IPS-NIHi7 (cell line): ENCODE results near the gene SHISAL1.
"Not testable (repeated sequence)": the region's sequence is repeated elsewhere in the genome, so short reads cannot be mapped to it uniquely, and the experiment has no call there.

Source experiments
- DNase-seq: peaks from one replicate; pipeline ENCODE4 v3.0.0; 2012; ENCODE audit warnings: mixed read lengths; ENCODE audit errors: extremely low spot score

The SHISAL1 gene

DNA sequence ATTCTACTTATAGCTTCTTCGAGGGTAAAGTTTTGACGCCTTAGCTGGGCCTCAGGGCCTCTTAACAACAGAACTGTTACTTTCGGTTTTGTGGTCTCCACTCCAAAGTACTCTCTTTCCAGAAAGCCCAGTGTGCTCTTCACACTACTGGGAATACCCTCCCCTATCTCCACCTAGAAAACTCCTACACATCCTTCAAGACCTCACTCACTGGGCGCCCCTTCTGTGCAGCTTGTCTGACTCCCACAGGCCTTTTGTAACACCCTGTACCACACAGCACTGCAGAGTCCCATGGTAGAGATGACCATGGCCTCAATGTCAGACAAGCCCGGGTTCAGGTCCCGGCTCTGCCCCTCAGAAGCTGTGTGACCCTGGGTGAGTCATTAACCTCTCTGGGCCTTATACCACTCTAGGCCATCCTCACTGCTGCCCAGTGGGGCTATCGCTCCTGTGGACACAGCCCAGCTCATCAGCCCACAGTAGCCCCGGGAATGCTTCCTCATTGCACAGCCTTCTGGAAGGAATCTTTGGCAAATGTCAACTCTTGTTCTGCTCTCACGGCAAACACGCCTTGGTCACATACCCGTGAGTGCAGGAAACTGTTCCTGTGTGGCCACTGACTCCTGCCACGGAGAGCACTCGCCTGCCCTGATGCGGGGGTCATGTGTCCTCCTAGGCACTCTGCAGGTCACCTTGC, 51.4 kb downstream of the SHISAL1 start:
- no peak for DNase-seq

- DNase-seq, result no peak
Observed at GRCh38 chr22:44260216-44261035, 52.3 kb downstream of the SHISAL1 start.

DNA sequence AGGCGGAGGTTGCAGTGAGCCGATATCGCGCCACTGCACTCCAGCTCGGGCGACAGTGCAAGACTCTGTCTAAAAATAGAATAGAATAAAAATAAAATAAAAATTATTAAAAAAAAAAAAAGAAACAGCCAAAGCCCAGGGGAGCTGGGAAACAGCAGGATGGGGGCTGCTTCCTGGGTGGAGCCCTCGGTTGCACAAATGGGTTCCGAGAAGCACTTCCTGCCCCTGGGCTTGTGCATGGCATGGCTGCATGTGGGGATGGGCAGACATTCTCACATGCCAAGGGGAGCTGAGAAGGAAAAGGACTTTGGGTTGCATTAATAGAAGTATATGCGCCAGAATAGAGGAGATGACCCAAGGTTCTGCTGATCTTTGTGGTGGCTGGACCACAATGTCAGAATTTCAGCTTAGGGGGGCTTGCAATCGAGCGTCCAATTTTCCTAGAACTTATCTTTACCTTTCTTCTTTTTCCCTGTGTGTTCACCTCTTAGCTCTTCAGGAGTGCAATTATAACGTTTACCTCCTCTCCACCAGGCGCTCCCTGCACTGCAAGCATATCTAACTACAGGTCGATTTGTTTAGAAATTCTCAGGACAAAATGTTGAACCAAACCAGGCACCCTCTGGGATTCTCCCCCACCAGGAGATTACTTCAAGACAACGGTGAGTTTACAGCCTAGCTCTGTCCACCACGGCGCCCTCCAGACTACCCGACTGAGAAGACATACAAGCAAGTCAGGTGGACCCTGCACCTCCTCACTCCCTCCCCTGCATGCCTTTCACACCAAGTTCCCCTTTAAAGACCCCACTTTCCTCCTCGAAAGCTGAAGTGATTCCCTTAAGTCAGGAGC, 53.2 kb downstream of the SHISAL1 start:
- DNase-seq, result no peak

- DNase-seq, result no peak
Observed at GRCh38 chr22:44256556-44257485, 55.9 kb downstream of the SHISAL1 start.

GRCh38 chr22:44256085-44256484, 56.7 kb downstream of the SHISAL1 start:
- DNase-seq, result no peak

GRCh38 chr22:44254811-44255210, 57.9 kb downstream of the SHISAL1 start:
- DNase-seq, result no peak

DNA sequence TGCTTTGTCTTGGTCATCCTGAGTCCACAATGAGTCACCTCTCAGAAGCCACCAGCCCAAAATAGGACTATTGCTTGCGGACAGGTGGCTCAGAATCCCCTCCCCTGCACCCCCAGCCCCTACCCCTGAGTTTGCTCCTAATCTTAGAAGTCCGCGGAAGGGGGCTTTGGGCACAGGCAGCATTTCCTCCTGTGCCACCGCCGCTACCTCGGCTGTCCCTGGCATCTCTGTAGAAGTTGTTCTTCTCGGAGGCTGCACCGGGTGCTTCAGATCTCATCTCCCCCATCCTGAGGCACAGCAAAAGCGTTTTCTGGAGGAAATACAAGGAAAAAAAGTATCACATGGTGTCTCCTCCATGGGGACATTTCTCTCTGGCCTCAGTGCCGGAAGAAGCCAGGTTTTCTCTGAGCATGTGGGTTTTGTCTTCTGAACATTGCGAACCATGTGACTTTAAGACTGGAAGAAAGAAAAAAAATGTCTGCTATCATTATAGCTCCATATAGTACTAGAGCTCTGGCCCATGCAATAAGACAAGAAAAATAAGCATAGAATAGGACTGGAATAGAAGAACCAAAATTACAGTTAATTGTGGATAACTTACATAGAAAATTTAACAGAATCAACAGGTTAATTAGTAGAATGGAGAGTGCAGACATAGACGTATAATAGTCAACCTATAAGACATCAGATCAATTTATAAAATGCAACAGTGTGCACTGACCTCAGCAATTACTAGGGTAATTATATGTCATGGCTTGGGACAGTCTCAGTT, 63.2 kb downstream of the SHISAL1 start:
- no peak for DNase-seq

DNA sequence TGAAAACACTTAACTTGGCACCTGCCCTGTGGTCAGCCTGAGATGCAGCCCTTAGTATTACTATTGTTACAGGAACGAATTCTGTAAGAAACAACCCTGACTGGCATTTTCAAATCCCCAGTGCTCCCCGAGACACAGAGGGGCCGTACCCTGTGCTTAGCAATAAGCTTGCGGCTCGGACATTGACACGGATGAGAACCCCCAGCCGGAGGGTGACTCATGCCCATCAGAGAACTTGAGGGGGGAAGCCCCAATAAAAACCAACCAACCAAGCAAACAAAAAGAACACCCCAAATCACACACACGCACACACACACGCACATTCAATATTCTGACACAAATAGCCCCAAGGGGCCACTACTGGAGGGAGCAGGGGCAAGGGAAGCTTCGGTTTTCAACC, 63.8 kb downstream of the SHISAL1 start:
- DNase-seq, result no peak

DNA sequence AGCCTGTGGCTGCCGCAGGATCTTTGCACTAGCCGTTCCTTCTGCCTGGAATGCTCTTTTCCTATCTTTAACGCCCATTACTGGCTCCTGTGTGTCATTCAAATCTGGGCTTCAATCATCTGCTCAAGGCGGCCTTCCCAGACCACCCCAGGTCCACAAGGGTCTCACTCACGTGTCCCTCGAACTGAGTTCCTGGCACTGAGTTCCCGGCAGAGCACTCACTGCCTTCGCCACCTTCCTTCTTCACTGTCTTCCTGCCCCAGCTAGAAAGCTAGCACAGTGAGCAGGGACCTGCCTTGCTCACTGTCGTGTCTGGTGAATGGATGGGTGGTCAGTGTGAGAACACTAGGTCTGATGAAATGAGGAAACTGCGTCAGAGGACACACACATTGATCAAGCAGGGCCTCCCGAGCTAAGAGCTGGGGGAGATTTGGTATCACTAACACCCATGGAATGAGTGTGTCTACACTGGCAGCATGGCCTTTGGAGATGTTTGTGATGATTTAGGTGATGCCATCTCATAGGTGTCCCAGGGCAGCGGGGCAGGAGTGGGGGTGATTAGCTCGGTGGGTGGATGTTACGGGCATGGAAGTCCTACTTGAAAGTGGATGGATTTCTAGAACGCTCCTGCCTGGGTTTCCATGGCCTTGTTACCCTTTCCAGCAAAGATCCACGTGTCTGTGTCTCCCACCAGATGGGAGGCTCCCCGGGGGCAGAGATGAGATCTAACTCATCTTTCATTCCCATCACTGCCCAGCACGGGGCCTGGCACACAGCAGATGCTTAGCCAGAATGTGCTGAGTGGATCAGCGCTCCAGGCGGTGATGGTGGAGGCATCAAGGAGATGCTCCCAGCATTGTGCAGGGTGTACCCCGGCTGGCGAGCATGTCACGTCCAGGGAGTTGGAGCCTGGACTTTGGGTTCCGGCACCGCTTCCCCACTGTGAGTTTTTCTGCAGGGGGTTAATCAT, 64.5 kb downstream of the SHISAL1 start:
- DNase-seq, result no peak

DNA sequence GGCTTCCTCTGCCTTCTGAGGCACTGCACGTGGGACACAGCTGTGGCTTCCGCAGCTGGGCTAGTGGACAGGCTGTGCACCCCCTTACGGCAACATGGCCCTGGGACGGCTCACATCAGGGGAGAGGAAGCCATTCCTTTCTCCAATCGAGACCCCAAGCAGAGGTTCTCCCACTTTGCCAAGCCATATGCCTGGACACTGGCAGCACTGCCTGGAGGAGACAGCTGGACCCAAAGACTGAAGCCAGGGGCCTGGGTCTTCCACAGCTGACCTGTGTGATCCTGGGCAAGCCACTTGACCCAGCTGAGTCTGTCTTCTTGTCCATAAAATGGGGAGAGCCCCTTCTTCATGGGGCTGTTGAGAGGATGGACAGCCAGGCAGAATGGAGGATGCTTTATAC, 65.4 kb downstream of the SHISAL1 start:
- no peak for DNase-seq

DNA sequence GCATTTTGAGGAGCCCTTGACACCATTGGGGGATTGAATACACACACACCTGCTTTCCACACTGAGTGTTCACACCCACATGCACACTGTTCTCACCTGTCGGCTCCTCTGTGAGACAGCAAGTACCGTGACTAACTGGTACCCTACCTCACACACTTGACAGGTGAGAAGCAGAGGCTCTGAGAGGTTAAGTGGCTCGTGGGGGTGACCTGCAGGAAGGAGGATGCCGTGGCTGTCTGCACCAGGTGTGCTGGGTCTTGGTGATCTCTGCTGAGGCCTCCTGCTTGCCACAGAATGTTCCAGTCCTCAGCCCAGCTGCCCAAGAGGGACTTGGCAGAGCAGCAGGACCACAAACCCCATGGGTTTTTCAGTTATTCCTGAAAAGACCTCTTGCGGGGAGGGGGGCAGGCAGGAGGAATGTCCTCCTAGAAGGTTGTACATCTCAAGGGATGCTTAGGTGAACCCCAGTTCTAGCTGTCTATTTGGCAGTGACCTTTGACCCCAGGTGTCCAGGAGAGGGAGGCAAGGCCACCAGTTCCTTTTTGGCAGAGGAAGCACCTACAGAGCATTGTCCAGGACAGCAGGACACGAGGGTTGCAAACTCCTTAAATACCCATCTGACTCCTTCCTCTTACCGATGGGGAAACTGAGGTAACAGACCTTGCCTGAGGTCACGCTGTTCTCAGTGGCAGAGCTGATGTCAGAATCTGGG, 66.0 kb downstream of the SHISAL1 start:
- no peak for DNase-seq

- DNase-seq, result no peak
Observed at GRCh38 chr22:44245867-44246266, 66.9 kb downstream of the SHISAL1 start.

DNA sequence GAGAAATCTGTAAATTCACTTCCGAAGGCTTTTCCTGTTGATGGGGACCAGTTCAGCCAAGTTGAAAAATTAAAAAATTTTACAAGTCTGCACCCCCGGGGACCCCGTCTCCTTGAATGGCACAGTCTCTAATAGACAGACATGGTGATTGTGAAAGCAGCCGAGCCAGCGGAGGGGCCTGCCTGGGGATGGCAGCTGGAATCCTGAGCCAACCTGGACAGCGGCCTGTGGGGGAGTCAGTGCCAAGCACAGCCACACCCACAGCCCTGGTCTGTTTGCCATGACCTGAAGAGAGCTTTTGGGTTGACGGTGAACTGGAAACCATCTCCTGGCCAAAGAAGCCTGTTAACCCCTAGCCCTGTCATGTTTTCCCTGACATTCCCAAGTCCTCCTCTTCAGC, 67.3 kb downstream of the SHISAL1 start:
- DNase-seq, result no peak

- no peak for DNase-seq
Observed at GRCh38 chr22:44244265-44244822, 68.4 kb downstream of the SHISAL1 start.

DNA sequence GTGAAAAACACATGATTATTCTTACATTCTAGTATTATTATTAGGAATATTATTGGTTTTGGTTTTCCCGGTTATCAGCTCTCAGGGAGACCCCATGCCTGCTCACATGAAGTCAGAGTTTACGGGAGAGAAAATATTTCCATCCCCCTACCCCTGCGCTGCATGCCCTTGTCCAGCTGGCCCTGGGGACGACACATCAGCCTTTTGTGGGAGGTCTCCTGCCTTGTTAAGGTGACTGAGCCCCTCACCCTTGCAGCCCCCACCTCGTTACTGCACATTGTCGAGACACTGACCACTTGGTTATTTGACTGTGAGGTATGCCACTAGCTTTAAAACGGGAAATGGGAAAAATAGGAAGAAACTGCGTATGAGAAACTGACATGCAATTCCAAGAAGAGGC, 69.0 kb downstream of the SHISAL1 start:
- DNase-seq, result no peak

GRCh38 chr22:44242946-44243724, 69.6 kb downstream of the SHISAL1 start:
- no peak for DNase-seq

- DNase-seq, result not testable (repeated sequence)
Observed at GRCh38 chr22:44241121-44241520, 71.6 kb downstream of the SHISAL1 start.
